Vagina (tissue), 2 donors: ENCODE data around the gene NEMP2. TPM values are rescaled to one million over a fixed set of nuclear protein-coding genes. Genes with fewer than 3 reads are reported as not detected.

Experiments
- DNase-seq, 2 donors: peaks; one replicate each; pipeline ENCODE4 v3.0.0-alpha.2; 2017; ENCODE audit errors: extremely low spot score in 2 of 2
- H3K27ac ChIP-seq: fragments of 200-600 bp; sonication (generic); one replicate; pipeline ENCODE4 v1.5.1; 2019
- H3K27me3 ChIP-seq: fragments of 200-600 bp; sonication (generic); one replicate; pipeline ENCODE4 v1.5.1; 2019
- H3K36me3 ChIP-seq, 2 donors: fragments of 200-600 bp; sonication (generic); one replicate each; pipeline ENCODE4 v1.5.1; 2017 to 2019
- H3K4me1 ChIP-seq: fragments of 200-600 bp; sonication (generic); one replicate; pipeline ENCODE4 v1.5.1; 2019
- H3K4me3 ChIP-seq, 2 donors: fragments of 200-600 bp; sonication (generic); 1 replicate in 1 of 2; 2 replicates in 1 of 2; pipeline ENCODE4 v1.5.1; 2016 to 2019
- H3K9me3 ChIP-seq: fragments of 200-600 bp; sonication (generic); one replicate; pipeline ENCODE4 v1.5.1; 2019
- POLR2A ChIP-seq, 2 donors: fragments of 450-650 bp; IDR thresholded peaks; one replicate each; pipeline ENCODE4 v1.6.1; 2017; ENCODE audit warnings: antibody characterized with exemption in 2 of 2, mild to moderate bottlenecking in 2 of 2, moderate library complexity in 2 of 2
- POLR2AphosphoS5 ChIP-seq, 2 donors: sonication (generic); formaldehyde crosslinking; IDR thresholded peaks; one replicate each; pipeline ENCODE4 v1.9.0; 2017; ENCODE audit warnings: antibody characterized with exemption in 2 of 2, mild to moderate bottlenecking in 2 of 2, low read depth in 1 of 2; ENCODE audit not compliant: insufficient read depth in 1 of 2
- intact Hi-C: fragments of 100-400 bp; cut with DNase I; formaldehyde crosslinking; loops from one replicate; pipeline ENCODE4 v1.15.1; 2023
- total RNA-seq: library from RNA; depleted of rRNA; stranded (reverse); fragments of >200 nt; gene quantifications from one replicate; pipeline ENCODE4 v1.2.3, GENCODE V29; 2016
- TF ChIP-seq, protein P1 (sequence below), 3 experiments: fragments of 450-650 bp in 2 of 3; fragments of 200-600 bp in 1 of 3; sonication (generic) in 1 of 3; IDR thresholded peaks; one replicate each; pipeline ENCODE4 v1.5.1; 2017 to 2019; ENCODE audit warnings: antibody characterized with exemption in 3 of 3, mild to moderate bottlenecking in 2 of 3, moderate library complexity in 2 of 3

NEMP2 gene
- total RNA-seq, 1 donor from 2014 or later, result 2.2 TPM

DNA sequence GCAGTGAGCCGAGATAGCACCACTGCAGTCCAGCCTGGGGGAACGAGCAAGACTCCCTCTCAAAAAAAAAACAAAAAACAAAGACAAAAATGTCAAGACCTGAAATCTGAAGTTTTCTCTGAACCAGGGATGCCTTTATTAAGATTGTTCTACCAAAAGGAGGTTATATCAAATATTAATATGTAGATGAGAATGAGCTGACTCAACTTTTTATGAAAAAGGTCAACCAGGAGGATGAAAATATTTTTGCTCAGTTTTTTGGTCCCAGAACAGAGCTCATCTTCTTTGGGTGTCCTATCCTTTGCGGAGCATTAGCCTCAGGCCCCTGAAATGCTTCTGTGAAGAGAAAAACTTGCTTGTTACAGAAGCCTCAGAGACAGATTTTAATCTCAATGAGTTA lies 44.0 kb downstream of the NEMP2 start:
- intact Hi-C loops, result no loop called here
- H3K36me3 ChIP-seq, result peaks cover 0 to 40% of the 10 kb centered on the region in 2 donors
- H3K27me3 ChIP-seq, result no peaks in the 10 kb centered on the region

DNA sequence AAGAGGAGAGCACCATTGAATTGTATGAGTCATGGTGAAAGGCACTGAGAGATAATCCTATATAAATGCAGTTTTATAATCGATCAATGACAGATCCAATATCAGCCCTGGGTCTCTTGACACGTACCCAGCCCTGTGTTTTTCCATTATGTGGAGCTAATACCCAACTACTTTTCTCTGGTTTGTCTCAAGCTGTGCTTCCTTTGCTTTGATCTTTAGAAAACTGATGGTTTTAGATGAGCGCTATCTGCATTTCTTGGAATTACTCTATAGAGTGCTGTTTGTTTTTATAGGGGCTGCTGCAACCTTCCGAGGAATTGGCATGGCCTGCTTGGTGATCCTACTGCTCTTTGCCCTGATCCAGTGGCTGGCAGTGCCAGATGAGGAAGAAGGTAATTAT lies 45.0 kb downstream of the NEMP2 start:
- TF ChIP-seq, protein P1, sequence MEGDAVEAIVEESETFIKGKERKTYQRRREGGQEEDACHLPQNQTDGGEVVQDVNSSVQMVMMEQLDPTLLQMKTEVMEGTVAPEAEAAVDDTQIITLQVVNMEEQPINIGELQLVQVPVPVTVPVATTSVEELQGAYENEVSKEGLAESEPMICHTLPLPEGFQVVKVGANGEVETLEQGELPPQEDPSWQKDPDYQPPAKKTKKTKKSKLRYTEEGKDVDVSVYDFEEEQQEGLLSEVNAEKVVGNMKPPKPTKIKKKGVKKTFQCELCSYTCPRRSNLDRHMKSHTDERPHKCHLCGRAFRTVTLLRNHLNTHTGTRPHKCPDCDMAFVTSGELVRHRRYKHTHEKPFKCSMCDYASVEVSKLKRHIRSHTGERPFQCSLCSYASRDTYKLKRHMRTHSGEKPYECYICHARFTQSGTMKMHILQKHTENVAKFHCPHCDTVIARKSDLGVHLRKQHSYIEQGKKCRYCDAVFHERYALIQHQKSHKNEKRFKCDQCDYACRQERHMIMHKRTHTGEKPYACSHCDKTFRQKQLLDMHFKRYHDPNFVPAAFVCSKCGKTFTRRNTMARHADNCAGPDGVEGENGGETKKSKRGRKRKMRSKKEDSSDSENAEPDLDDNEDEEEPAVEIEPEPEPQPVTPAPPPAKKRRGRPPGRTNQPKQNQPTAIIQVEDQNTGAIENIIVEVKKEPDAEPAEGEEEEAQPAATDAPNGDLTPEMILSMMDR (IDR thresholded peaks at IDR 0.05), result no peak
- TF ChIP-seq POLR2A (IDR thresholded peaks at IDR 0.05) (no peak), POLR2AphosphoS5 (IDR thresholded peaks at IDR 0.05; ENCODE audit: insufficient read depth in 1 of 2, low read depth in 1 of 2) (no peak)
- intact Hi-C loops, result no loop called here
- Histone ChIP-seq H3K4me3 (no peak overlapping the region), H3K9me3 (no peaks in the 10 kb centered on the region), H3K36me3 (peaks cover 0 to 40% of the 10 kb centered on the region in 2 donors), H3K27me3 (no peaks in the 10 kb centered on the region), H3K4me1 (peaks cover 13% of the 10 kb centered on the region), H3K27ac (no peak overlapping the region)
- DNase-seq, result no peak

More for the DNA sequence above, 44.0 kb downstream of the NEMP2 start:
- Histone ChIP-seq H3K4me1 (peaks cover 13% of the 10 kb centered on the region), H3K4me3 (no peak overlapping the region), H3K9me3 (no peaks in the 10 kb centered on the region), H3K27ac (no peak overlapping the region)
- no peak for DNase-seq
- TF ChIP-seq POLR2A (IDR thresholded peaks at IDR 0.05) (no peak), POLR2AphosphoS5 (IDR thresholded peaks at IDR 0.05; ENCODE audit: insufficient read depth in 1 of 2, low read depth in 1 of 2) (no peak)
- TF ChIP-seq, protein P1 (IDR thresholded peaks at IDR 0.05), result no peak

GRCh38 chr2:190488516-190489233 lies 45.8 kb downstream of the NEMP2 start:
- Histone ChIP-seq H3K36me3 (peaks cover 0 to 40% of the 10 kb centered on the region in 2 donors), H3K27me3 (no peaks in the 10 kb centered on the region), H3K4me3 (no peak overlapping the region), H3K27ac (no peak overlapping the region), H3K4me1 (peaks cover 13% of the 10 kb centered on the region), H3K9me3 (no peaks in the 10 kb centered on the region)
- TF ChIP-seq, protein P1 (IDR thresholded peaks at IDR 0.05), result no peak
- TF ChIP-seq POLR2AphosphoS5 (IDR thresholded peaks at IDR 0.05; ENCODE audit: insufficient read depth in 1 of 2, low read depth in 1 of 2), result no peak
- no peak for TF ChIP-seq POLR2A (IDR thresholded peaks at IDR 0.05)
- DNase-seq, result no peak
- intact Hi-C loops, result no loop called here

GRCh38 chr2:190486037-190486623 lies 48.4 kb downstream of the NEMP2 start:
- peaks cover 0 to 24% of the 10 kb centered on the region in 2 donors for H3K36me3 ChIP-seq
- H3K27ac ChIP-seq, result peak overlapping the region; percentile 1
- intact Hi-C loops, result no loop called here
- H3K4me3 ChIP-seq, result no peak overlapping the region
- H3K9me3 ChIP-seq, result no peaks in the 10 kb centered on the region
- H3K27me3 ChIP-seq, result no peaks in the 10 kb centered on the region
- TF ChIP-seq POLR2A (IDR thresholded peaks at IDR 0.05), result no peak
- no peak for TF ChIP-seq POLR2AphosphoS5 (IDR thresholded peaks at IDR 0.05; ENCODE audit: insufficient read depth in 1 of 2, low read depth in 1 of 2)
- TF ChIP-seq, protein P1 (IDR thresholded peaks at IDR 0.05), result no peak
- H3K4me1 ChIP-seq, result peaks cover 23% of the 10 kb centered on the region
- DNase-seq, result no peak

DNA sequence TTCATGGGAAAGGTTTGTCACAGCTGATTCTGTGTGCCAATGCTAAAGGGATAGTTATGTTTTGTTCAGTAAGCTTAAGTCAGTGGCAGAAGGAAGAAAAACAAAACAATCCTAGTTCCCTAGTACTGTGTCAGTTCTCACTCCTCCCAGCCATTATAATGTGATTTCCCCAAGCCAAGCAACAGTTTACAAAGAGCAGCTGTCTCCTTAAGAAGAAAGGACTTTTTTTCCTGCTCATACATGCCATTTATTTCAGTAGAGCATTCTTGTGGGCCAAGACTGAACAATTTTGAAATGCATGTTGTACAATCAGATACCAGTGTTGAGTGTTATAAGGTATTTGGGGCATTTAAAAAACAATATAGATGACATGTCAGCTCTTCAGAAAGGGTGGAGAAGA lies 52.1 kb downstream of the NEMP2 start:
- intact Hi-C loops, result no loop called here
- no peak for TF ChIP-seq POLR2A (IDR thresholded peaks at IDR 0.05)
- TF ChIP-seq POLR2AphosphoS5 (IDR thresholded peaks at IDR 0.05; ENCODE audit: insufficient read depth in 1 of 2, low read depth in 1 of 2), result no peak
- TF ChIP-seq, protein P1 (IDR thresholded peaks at IDR 0.05), result no peak

More for the DNA sequence above, 52.1 kb downstream of the NEMP2 start:
- no peaks in the 10 kb centered on the region for H3K27me3 ChIP-seq
- H3K4me3 ChIP-seq, result no peak overlapping the region
- no peak overlapping the region for H3K27ac ChIP-seq
- H3K9me3 ChIP-seq, result no peaks in the 10 kb centered on the region
- no peaks in the 10 kb centered on the region for H3K36me3 ChIP-seq
- no peak for DNase-seq
- peaks cover 28% of the 10 kb centered on the region for H3K4me1 ChIP-seq
